HepG2 (cell line): Measurements from ENCODE around the gene ISOC2. TPM values are rescaled to one million over a fixed set of nuclear protein-coding genes. Genes with fewer than 3 reads are reported as not detected.
A peak's percentile ranks its signal among the peaks of the same experiment; 100 is the strongest.

ENCODE experiments used
- ESRRA ChIP-seq: sonication (generic); formaldehyde crosslinking; IDR thresholded peaks from 2 replicates; pipeline ENCODE4 v1.5.1; 2020; ENCODE audit warnings: mild to moderate bottlenecking, low read depth, missing genetic modification reagents
- NFE2 ChIP-seq: sonication (generic); formaldehyde crosslinking; IDR thresholded peaks from 2 replicates; pipeline ENCODE4 v1.4.0; 2020; ENCODE audit warnings: missing genetic modification reagents
- SCMH1 ChIP-seq: sonication (generic); formaldehyde crosslinking; IDR thresholded peaks from 2 replicates; pipeline ENCODE4 v1.9.0; 2021; ENCODE audit warnings: missing genetic modification reagents, mild to moderate bottlenecking, borderline replicate concordance
- ZFP37 ChIP-seq: sonication (generic); formaldehyde crosslinking; IDR thresholded peaks from 2 replicates; pipeline ENCODE4 v1.4.0; 2020; ENCODE audit warnings: missing genetic modification reagents, borderline replicate concordance
- ZNF17 ChIP-seq: sonication (generic); formaldehyde crosslinking; IDR thresholded peaks from 2 replicates; pipeline ENCODE4 v1.5.0; 2020; ENCODE audit warnings: mild to moderate bottlenecking, missing genetic modification reagents
- ZNF432 ChIP-seq: sonication (generic); formaldehyde crosslinking; IDR thresholded peaks from 2 replicates; pipeline ENCODE4 v1.5.0; 2020; ENCODE audit warnings: missing genetic modification reagents, mild to moderate bottlenecking, borderline replicate concordance
- ZNF564 ChIP-seq: sonication (generic); formaldehyde crosslinking; IDR thresholded peaks from 2 replicates; pipeline ENCODE4 v1.8.1; 2023; ENCODE audit warnings: mild to moderate bottlenecking, missing genetic modification reagents
- ZNF746 ChIP-seq: sonication (generic); formaldehyde crosslinking; IDR thresholded peaks from 2 replicates; pipeline ENCODE4 v1.8.0; 2022; ENCODE audit warnings: mild to moderate bottlenecking, missing genetic modification reagents
- ZNF781 ChIP-seq: sonication (generic); formaldehyde crosslinking; IDR thresholded peaks from 2 replicates; pipeline ENCODE4 v1.5.1; 2020; ENCODE audit warnings: borderline replicate concordance, mild to moderate bottlenecking, missing genetic modification reagents; ENCODE audit errors: not compliant biosample characterization
- polyA plus RNA-seq, 8 experiments: library from polyadenylated mRNA; depleted of rRNA in 3 of 8; stranded (reverse) in 7 of 8; unstranded in 1 of 8; fragments of >200 nt; fragmentation: Illumina TruSeq in 4 of 8; extraction: Trizol in 4 of 8; gene quantifications; 2 replicates each; pipeline versions ENCODE4 v1.2.1 to v1.2.3, GENCODE V29; 2011 to 2016; ENCODE audit warnings: low read depth in 4 of 8, missing spikeins in 1 of 8, mixed read lengths in 1 of 8; ENCODE audit not compliant: insufficient read depth in 1 of 8
- total RNA-seq, 5 experiments: library from RNA; depleted of rRNA; stranded (reverse); fragments of >200 nt; fragmentation: Illumina TruSeq; extraction: Trizol; gene quantifications; 2 replicates each; pipeline ENCODE4 v1.2.3, GENCODE V29; 2016; ENCODE audit warnings: low read depth in 1 of 5
- TF ChIP-seq, protein P1 (sequence below): sonication (generic); formaldehyde crosslinking; IDR thresholded peaks from 2 replicates; pipeline ENCODE4 v1.9.0; 2021; ENCODE audit warnings: missing genetic modification reagents, borderline replicate concordance
- TF ChIP-seq, protein P2 (sequence below): sonication (generic); formaldehyde crosslinking; IDR thresholded peaks from 2 replicates; pipeline ENCODE4 v1.5.1; 2020; ENCODE audit warnings: mild to moderate bottlenecking, missing genetic modification reagents, moderate library complexity
- TF ChIP-seq, protein P3 (sequence below): sonication (generic); formaldehyde crosslinking; IDR thresholded peaks from 2 replicates; pipeline ENCODE4 v1.8.1; 2022; ENCODE audit warnings: low read depth, mild to moderate bottlenecking, missing genetic modification reagents
- TF ChIP-seq, protein P4 (sequence below): sonication (generic); formaldehyde crosslinking; IDR thresholded peaks from 2 replicates; pipeline ENCODE4 v1.4.0; 2020; ENCODE audit warnings: mild to moderate bottlenecking, missing genetic modification reagents, borderline replicate concordance

ISOC2 gene
- total and polyA plus RNA-seq, 2 of the 13 experiments (the other 11 are each of a cell fraction or from before 2014, with no cell fraction given): 76.8 to 105 TPM

GRCh38 chr19:55407800-55408532 is 53.5 kb downstream of the ISOC2 start (continued):
- TF ChIP-seq, protein P1, sequence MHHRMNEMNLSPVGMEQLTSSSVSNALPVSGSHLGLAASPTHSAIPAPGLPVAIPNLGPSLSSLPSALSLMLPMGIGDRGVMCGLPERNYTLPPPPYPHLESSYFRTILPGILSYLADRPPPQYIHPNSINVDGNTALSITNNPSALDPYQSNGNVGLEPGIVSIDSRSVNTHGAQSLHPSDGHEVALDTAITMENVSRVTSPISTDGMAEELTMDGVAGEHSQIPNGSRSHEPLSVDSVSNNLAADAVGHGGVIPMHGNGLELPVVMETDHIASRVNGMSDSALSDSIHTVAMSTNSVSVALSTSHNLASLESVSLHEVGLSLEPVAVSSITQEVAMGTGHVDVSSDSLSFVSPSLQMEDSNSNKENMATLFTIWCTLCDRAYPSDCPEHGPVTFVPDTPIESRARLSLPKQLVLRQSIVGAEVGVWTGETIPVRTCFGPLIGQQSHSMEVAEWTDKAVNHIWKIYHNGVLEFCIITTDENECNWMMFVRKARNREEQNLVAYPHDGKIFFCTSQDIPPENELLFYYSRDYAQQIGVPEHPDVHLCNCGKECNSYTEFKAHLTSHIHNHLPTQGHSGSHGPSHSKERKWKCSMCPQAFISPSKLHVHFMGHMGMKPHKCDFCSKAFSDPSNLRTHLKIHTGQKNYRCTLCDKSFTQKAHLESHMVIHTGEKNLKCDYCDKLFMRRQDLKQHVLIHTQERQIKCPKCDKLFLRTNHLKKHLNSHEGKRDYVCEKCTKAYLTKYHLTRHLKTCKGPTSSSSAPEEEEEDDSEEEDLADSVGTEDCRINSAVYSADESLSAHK (CRISPR knock-in tag): no peak
- TF ChIP-seq ZFP37 (CRISPR knock-in tag) (no peak), ZNF746 (no peak), ZNF432 (CRISPR knock-in tag) (no peak), ZNF781 (CRISPR knock-in tag) (peak; percentile 21), ESRRA (CRISPR knock-in tag) (peak; percentile 35; the same call in 1 of the 2 replicates), ZNF564 (no peak), NFE2 (CRISPR knock-in tag) (no peak), ZNF17 (CRISPR knock-in tag) (no peak), SCMH1 (CRISPR knock-in tag) (no peak)
- TF ChIP-seq, protein P2, sequence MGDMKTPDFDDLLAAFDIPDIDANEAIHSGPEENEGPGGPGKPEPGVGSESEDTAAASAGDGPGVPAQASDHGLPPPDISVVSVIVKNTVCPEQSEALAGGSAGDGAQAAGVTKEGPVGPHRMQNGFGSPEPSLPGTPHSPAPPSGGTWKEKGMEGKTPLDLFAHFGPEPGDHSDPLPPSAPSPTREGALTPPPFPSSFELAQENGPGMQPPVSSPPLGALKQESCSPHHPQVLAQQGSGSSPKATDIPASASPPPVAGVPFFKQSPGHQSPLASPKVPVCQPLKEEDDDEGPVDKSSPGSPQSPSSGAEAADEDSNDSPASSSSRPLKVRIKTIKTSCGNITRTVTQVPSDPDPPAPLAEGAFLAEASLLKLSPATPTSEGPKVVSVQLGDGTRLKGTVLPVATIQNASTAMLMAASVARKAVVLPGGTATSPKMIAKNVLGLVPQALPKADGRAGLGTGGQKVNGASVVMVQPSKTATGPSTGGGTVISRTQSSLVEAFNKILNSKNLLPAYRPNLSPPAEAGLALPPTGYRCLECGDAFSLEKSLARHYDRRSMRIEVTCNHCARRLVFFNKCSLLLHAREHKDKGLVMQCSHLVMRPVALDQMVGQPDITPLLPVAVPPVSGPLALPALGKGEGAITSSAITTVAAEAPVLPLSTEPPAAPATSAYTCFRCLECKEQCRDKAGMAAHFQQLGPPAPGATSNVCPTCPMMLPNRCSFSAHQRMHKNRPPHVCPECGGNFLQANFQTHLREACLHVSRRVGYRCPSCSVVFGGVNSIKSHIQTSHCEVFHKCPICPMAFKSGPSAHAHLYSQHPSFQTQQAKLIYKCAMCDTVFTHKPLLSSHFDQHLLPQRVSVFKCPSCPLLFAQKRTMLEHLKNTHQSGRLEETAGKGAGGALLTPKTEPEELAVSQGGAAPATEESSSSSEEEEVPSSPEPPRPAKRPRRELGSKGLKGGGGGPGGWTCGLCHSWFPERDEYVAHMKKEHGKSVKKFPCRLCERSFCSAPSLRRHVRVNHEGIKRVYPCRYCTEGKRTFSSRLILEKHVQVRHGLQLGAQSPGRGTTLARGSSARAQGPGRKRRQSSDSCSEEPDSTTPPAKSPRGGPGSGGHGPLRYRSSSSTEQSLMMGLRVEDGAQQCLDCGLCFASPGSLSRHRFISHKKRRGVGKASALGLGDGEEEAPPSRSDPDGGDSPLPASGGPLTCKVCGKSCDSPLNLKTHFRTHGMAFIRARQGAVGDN: peak; percentile 95
- TF ChIP-seq, protein P3, sequence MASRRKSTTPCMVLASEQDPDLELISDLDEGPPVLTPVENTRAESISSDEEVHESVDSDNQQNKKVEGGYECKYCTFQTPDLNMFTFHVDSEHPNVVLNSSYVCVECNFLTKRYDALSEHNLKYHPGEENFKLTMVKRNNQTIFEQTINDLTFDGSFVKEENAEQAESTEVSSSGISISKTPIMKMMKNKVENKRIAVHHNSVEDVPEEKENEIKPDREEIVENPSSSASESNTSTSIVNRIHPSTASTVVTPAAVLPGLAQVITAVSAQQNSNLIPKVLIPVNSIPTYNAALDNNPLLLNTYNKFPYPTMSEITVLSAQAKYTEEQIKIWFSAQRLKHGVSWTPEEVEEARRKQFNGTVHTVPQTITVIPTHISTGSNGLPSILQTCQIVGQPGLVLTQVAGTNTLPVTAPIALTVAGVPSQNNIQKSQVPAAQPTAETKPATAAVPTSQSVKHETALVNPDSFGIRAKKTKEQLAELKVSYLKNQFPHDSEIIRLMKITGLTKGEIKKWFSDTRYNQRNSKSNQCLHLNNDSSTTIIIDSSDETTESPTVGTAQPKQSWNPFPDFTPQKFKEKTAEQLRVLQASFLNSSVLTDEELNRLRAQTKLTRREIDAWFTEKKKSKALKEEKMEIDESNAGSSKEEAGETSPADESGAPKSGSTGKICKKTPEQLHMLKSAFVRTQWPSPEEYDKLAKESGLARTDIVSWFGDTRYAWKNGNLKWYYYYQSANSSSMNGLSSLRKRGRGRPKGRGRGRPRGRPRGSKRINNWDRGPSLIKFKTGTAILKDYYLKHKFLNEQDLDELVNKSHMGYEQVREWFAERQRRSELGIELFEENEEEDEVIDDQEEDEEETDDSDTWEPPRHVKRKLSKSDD (CRISPR knock-in tag): peak; percentile 55; the same call in 1 of the 2 replicates
- TF ChIP-seq, protein P4, sequence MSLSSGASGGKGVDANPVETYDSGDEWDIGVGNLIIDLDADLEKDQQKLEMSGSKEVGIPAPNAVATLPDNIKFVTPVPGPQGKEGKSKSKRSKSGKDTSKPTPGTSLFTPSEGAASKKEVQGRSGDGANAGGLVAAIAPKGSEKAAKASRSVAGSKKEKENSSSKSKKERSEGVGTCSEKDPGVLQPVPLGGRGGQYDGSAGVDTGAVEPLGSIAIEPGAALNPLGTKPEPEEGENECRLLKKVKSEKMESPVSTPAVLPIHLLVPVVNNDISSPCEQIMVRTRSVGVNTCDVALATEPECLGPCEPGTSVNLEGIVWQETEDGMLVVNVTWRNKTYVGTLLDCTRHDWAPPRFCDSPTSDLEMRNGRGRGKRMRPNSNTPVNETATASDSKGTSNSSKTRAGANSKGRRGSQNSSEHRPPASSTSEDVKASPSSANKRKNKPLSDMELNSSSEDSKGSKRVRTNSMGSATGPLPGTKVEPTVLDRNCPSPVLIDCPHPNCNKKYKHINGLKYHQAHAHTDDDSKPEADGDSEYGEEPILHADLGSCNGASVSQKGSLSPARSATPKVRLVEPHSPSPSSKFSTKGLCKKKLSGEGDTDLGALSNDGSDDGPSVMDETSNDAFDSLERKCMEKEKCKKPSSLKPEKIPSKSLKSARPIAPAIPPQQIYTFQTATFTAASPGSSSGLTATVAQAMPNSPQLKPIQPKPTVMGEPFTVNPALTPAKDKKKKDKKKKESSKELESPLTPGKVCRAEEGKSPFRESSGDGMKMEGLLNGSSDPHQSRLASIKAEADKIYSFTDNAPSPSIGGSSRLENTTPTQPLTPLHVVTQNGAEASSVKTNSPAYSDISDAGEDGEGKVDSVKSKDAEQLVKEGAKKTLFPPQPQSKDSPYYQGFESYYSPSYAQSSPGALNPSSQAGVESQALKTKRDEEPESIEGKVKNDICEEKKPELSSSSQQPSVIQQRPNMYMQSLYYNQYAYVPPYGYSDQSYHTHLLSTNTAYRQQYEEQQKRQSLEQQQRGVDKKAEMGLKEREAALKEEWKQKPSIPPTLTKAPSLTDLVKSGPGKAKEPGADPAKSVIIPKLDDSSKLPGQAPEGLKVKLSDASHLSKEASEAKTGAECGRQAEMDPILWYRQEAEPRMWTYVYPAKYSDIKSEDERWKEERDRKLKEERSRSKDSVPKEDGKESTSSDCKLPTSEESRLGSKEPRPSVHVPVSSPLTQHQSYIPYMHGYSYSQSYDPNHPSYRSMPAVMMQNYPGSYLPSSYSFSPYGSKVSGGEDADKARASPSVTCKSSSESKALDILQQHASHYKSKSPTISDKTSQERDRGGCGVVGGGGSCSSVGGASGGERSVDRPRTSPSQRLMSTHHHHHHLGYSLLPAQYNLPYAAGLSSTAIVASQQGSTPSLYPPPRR (CRISPR knock-in tag): no peak
